SJCRH30 (cell line): ENCODE data around the gene FSTL1. TPM values are rescaled to one million over a fixed set of nuclear protein-coding genes. Genes with fewer than 3 reads are reported as not detected.

Experiments used
- DNase-seq, 2 experiments: peaks; one replicate each; pipeline ENCODE4 v3.0.0-alpha.2; 2015 to 2020
- H3K27ac ChIP-seq: fragments of 250-450 bp; sonication (Bioruptor Pico); 2 replicates; pipeline ENCODE4 v1.5.1; 2020; ENCODE audit warnings: mild to moderate bottlenecking, moderate library complexity
- H3K27me3 ChIP-seq: fragments of 250-450 bp; sonication (Bioruptor Pico); 2 replicates; pipeline ENCODE4 v1.5.1; 2020; ENCODE audit warnings: mild to moderate bottlenecking, moderate library complexity
- H3K36me3 ChIP-seq: fragments of 250-450 bp; sonication (Bioruptor Pico); 2 replicates; pipeline ENCODE4 v1.5.1; 2020; ENCODE audit warnings: mild to moderate bottlenecking, moderate library complexity
- H3K4me1 ChIP-seq: fragments of 250-450 bp; sonication (Bioruptor Pico); 2 replicates; pipeline ENCODE4 v1.5.1; 2020; ENCODE audit warnings: mild to moderate bottlenecking, moderate library complexity
- H3K4me3 ChIP-seq: fragments of 250-450 bp; sonication (Bioruptor Pico); 2 replicates; pipeline ENCODE4 v1.5.1; 2020; ENCODE audit warnings: mild to moderate bottlenecking, moderate library complexity
- H3K9me3 ChIP-seq: fragments of 250-450 bp; sonication (Bioruptor Pico); replicated peaks from 2 replicates; pipeline ENCODE4 v1.5.1; 2020; ENCODE audit warnings: mild to moderate bottlenecking, moderate library complexity
- total RNA-seq: library from RNA; depleted of rRNA; stranded (reverse); fragments of >200 nt; shearing (Covaris generic); gene quantifications from 2 replicates; pipeline ENCODE4 v1.2.3, GENCODE V29; 2014; rRNA removed

The FSTL1 gene, protein sequence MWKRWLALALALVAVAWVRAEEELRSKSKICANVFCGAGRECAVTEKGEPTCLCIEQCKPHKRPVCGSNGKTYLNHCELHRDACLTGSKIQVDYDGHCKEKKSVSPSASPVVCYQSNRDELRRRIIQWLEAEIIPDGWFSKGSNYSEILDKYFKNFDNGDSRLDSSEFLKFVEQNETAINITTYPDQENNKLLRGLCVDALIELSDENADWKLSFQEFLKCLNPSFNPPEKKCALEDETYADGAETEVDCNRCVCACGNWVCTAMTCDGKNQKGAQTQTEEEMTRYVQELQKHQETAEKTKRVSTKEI
- total RNA-seq = 148 and 164 TPM in 2 replicates

DNA sequence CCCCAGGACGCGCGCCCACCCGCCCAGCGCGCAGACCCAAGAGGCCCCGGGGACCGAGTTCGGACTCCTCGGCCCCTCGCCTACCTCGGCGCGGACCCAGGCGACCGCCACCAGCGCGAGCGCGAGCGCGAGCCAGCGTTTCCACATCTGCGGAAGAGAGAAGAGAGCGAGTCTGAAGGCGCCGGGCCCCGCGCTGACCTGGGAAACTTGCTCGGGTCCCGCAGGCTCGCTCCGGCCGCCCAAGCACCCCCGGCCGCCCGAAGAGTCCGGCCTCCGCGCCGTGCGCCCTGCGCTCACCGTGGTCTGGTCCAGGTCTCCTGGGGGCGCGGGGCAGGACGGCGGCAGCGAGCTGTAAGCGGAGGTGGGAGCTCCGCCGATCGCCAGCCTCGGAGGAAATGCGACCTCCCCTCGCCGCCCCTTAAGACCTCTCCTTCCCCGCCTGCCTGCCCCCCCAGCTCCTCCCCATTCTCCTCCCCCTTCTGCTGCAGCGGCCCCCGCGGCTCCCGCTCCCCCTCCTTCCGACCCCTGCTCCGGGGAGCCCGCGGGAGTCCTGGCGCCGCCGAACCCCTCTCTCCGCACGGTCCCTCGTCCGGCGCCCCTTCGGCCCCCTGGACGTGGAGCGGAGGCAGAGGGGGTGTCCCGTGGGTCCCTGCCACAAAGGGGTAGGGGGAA lies at the start of gene FSTL1:
Gene FSTL1 (minus strand): TSS at position 393 of the 672 bp plus-strand sequence. CDS start 246 bp downstream, at position 147.
- Histone ChIP-seq H3K27ac (peak within 1 kb of the TSS; percentile 52), H3K27me3 (no peaks in the 10 kb centered on the region), H3K4me3 (peak within 1 kb of the TSS; percentile 93), H3K36me3 (no peaks in the 10 kb centered on the region; the same call in 1 of the 2 replicates), H3K4me1 (peaks cover 8% of the 10 kb centered on the region), H3K9me3 (peaks cover 4% of the 10 kb centered on the region; the same call in 1 of the 2 replicates)
- DNase-seq = peak; percentile 78 to 79

DNA sequence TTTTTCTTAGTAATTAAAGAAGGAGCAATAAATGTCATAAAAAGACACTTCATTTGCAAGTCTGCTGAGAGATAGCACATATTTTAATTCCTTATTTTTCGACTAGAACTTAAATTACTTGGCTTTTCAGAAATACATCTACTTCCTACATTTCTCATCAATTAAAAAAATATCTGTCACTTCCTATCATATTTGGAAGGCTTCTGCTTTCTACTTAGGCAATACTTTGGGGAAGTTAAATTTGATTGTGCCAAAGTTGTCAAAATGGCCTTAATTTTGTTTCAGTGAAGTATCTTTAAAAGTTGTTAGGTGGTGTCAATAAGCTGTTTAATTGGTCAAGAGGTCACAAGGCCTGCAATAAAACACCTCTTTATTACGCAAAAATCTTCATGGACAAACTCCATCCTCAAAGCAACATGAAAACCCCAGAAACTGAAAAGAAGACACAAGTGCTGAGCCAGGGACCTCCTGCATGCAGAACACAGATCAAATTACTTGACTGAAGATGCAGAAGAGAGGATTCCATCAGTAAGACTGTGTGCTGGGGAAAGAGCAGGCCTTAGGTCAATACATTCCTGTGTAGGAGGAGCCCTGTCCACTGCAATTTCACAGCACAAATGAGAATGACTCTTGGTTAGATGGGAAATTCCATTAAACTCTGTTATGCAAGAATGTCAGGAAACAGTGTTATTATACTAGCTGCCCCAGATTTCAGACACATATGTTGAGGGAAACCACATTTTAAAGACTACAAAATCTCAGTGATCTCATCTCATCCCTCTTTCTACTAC lies 48.0 kb upstream of the FSTL1 start:
- Histone ChIP-seq H3K27ac (no peak overlapping the region), H3K36me3 (no peaks in the 10 kb centered on the region; the same call in 1 of the 2 replicates), H3K4me1 (peaks cover 19% of the 10 kb centered on the region), H3K27me3 (no peaks in the 10 kb centered on the region), H3K4me3 (no peak overlapping the region), H3K9me3 (peaks cover 7% of the 10 kb centered on the region)
- peak; percentile 22 to 40 for DNase-seq

DNA sequence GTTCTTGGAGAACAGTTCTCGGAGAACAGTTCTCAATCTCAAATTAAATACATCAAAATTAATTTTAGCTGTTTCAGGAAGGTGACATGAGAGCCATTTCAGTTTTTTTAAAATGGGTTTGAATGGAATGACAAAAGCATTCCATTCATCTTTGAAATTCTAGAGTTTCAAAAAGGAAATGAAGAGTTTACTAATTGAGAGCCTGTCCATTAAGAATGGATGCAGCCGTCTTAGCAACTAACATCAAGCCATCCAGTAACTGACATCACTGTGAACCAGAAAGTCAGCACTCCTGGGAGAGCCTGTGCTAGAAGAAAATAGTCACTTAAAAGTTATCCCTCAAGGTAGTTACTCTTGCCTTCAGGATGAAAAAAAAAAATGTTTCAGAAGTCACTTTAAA lies 47.0 kb upstream of the FSTL1 start:
- Histone ChIP-seq H3K27ac (no peak overlapping the region), H3K4me3 (no peak overlapping the region), H3K27me3 (no peaks in the 10 kb centered on the region), H3K9me3 (peaks cover 7% of the 10 kb centered on the region), H3K4me1 (peaks cover 19% of the 10 kb centered on the region), H3K36me3 (no peaks in the 10 kb centered on the region; the same call in 1 of the 2 replicates)
- no peak for DNase-seq

DNA sequence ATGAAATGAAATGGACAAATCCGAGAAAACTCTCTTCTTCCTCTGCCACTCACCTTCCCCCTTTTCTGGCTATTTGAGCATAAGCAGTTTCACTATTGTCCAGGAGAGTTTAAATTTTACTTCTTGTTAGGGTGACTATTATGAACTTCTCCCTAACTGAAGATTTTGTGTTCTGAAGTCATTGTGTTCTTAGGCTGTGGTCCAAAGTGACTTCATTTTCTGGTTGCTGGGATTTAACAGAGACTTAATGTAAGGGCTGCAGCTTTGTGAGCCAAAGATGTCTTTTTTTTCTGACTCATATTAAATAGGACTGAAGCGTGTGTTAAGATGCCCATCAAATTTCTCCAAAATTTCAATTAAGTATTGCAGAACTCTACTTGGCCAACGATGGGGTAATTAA lies 46.5 kb upstream of the FSTL1 start:
- no peak overlapping the region for H3K27ac ChIP-seq
- H3K9me3 ChIP-seq = peaks cover 7% of the 10 kb centered on the region
- H3K27me3 ChIP-seq = no peaks in the 10 kb centered on the region
- H3K4me1 ChIP-seq = peaks cover 19% of the 10 kb centered on the region
- H3K36me3 ChIP-seq = no peaks in the 10 kb centered on the region; the same call in 1 of the 2 replicates
- no peak overlapping the region for H3K4me3 ChIP-seq
- DNase-seq = peak in 1 of 2 experiments; percentile 19

DNA sequence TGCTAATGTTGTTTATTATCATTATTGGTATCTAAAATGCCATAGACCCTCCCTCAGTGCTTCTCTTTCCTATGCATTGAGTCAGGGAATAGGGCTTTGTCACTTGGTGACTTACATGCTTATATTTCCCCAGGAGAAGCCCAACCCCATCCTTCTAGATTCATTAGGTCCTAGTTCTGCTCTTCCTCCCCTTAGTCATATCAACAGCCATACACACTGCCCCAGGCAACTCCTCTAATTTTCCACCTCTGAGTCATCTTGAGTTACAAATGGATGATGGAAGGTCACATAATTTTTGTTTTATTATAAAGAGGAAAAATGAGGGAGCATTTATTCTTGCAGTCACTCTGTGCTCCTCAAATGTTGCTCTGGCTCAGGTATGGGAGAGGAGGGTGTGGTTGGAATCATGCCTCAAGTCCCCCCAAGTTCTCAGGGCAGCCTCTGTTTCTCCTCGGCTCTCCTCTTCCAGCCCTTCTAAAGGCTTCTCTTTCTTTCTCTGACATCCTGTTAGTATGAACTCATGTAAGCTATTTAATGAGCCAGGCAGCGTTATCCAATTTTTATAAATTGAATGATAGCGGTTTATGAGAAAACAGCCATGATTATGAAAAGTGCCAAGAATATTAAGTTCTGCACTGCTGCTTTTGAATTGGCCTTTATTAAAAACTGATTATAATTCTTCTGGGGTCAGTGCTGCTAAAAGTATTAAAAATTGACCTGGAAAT lies 45.6 kb upstream of the FSTL1 start:
- Histone ChIP-seq H3K36me3 (no peaks in the 10 kb centered on the region; the same call in 1 of the 2 replicates), H3K27ac (no peak overlapping the region), H3K9me3 (peaks cover 7% of the 10 kb centered on the region), H3K4me1 (peaks cover 19% of the 10 kb centered on the region), H3K4me3 (no peak overlapping the region), H3K27me3 (no peaks in the 10 kb centered on the region)
- DNase-seq = peak in 1 of 2 experiments; percentile 16

DNA sequence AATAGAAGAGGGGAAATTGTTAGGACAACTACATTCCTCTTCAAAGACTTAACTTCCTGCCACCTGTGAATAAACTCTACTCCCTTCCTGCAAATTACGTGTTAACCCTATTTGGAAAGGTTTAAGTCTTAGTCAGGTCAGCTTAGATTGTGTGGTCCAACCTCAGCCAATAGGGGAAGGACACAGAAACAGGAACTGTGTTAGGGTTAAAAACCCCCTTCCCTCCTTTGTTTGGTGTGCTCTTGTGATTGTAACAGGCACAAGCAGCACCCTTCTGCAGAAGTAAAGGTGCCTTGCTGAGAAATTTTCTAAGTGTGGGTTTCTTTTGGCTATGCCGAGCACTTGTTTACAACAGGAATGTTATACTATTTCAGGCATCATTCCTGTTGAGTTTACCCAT lies 45.0 kb upstream of the FSTL1 start:
- Histone ChIP-seq H3K9me3 (peaks cover 7% of the 10 kb centered on the region), H3K36me3 (no peaks in the 10 kb centered on the region; the same call in 1 of the 2 replicates), H3K27ac (no peak overlapping the region), H3K4me3 (no peak overlapping the region), H3K4me1 (peaks cover 19% of the 10 kb centered on the region), H3K27me3 (no peaks in the 10 kb centered on the region)
- no peak for DNase-seq

DNA sequence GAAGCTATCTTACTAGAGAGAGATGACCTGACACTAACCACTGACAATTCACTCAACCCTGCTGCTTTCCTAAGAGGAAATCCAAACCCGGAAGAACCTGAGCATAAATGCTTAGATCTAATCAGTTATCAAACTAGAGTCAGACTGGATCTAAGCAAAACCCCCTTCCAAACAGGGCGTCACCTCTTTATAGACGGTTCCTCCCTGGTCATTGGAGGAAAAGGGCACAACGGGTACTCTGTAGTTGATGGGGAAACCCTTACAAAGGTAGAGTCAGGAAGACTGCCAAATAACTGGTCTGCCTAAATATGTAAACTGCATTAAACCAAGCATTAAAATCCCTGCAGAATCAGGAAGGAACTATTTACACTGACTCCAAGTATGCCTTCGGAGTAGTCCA lies 41.3 kb upstream of the FSTL1 start:
- no peak for DNase-seq
- H3K9me3 ChIP-seq = peaks cover 7% of the 10 kb centered on the region
- H3K4me3 ChIP-seq = no peak overlapping the region
- H3K36me3 ChIP-seq = no peaks in the 10 kb centered on the region; the same call in 1 of the 2 replicates
- H3K27me3 ChIP-seq = no peaks in the 10 kb centered on the region
- no peak overlapping the region for H3K27ac ChIP-seq
- peaks cover 3% of the 10 kb centered on the region; the same call in 1 of the 2 replicates for H3K4me1 ChIP-seq

DNA sequence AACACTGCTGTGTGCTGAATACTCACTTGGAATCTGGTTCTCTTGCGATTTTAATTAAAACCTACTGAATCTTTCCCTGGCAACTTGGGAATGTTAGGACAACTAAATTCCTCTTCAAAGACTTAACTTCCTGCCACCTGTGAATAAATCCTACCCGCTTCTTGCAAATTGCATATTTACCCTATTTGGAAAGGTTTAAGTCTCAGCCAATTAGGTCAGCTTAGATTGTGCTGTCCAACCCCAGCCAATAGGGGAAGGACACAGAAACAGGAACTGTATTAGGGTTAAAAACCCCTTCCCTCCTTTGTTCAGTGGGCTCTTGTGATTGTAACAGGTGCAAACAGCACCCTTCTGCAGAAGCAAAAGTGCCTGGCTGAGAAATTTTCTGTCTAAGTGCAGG lies 38.6 kb upstream of the FSTL1 start:
- Histone ChIP-seq H3K4me1 (no peaks in the 10 kb centered on the region), H3K9me3 (no peaks in the 10 kb centered on the region; the same call in 1 of the 2 replicates), H3K4me3 (no peak overlapping the region), H3K27ac (no peak overlapping the region), H3K36me3 (no peaks in the 10 kb centered on the region), H3K27me3 (no peaks in the 10 kb centered on the region)
- no peak for DNase-seq

DNA sequence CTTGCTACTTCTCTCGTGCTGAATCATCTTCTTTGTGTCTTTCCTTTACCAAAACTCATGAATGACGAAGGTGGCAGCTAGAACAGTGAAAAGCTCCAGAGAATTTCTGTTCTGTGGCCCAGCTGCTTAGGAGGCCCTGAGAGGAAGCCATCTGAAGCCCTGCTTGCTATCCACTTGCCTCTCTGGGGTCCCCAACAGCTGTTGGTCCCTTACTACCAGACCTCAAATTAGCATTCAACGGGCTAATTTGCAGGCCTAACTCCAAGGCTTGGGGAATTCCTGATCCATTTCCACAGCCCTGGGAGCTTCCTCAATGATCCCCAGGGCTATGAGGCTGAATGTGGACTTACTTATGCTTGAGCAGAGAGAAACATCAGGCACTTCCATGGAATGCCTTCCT lies 37.5 kb upstream of the FSTL1 start:
- Histone ChIP-seq H3K27ac (no peak overlapping the region), H3K27me3 (no peaks in the 10 kb centered on the region), H3K4me3 (no peak overlapping the region), H3K9me3 (no peaks in the 10 kb centered on the region; the same call in 1 of the 2 replicates), H3K36me3 (no peaks in the 10 kb centered on the region), H3K4me1 (no peaks in the 10 kb centered on the region)
- no peak for DNase-seq

DNA sequence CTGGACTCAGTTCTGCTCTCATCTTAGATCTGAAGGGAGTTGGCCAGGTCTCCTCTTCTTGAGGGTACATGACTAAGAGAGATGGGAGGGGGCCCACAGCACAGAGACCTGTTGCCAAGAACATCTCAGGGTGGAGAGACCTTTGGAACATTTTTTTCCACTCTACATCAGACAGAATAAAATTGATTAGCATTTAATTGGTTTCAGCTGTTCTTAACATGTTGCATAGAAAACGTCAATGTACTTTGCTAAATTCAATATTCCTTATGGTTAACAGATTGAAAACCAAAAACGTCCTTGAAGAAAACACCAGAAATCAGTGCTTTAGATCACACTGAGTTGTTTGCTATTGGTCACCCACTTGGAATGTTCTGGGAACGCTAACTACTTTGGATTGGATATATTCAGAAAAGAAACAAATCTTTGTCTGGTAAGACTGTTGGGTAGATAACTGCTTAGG lies 36.4 kb upstream of the FSTL1 start:
- no peak for DNase-seq
- H3K4me3 ChIP-seq = no peak overlapping the region
- H3K27ac ChIP-seq = no peak overlapping the region
- no peaks in the 10 kb centered on the region; the same call in 1 of the 2 replicates for H3K9me3 ChIP-seq
- no peaks in the 10 kb centered on the region for H3K36me3 ChIP-seq
- H3K4me1 ChIP-seq = no peaks in the 10 kb centered on the region
- H3K27me3 ChIP-seq = no peaks in the 10 kb centered on the region

DNA sequence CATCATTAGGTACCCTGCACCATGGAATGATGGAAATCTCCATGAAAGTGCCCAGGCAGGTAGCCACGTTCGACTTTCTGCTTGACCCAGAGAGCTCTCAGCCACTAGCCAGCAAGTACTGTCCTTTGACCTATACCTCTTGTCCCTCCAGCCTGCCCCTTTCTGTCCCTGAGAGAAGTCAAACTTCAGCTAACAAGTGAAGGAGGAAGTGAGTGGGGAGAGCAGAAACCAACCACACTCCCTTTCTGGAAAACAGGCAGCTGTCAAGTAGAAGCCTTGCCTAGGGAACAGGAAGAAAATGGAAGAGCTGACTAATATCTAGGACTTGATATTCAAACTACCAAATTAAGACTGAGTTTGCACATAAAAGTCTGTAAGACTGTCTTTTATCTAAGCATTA lies 30.3 kb upstream of the FSTL1 start:
- no peaks in the 10 kb centered on the region for H3K9me3 ChIP-seq
- no peak overlapping the region for H3K4me3 ChIP-seq
- peaks cover 3% of the 10 kb centered on the region; the same call in 1 of the 2 replicates for H3K27me3 ChIP-seq
- no peak overlapping the region for H3K27ac ChIP-seq
- H3K36me3 ChIP-seq = no peaks in the 10 kb centered on the region
- DNase-seq = no peak
- H3K4me1 ChIP-seq = no peaks in the 10 kb centered on the region

DNA sequence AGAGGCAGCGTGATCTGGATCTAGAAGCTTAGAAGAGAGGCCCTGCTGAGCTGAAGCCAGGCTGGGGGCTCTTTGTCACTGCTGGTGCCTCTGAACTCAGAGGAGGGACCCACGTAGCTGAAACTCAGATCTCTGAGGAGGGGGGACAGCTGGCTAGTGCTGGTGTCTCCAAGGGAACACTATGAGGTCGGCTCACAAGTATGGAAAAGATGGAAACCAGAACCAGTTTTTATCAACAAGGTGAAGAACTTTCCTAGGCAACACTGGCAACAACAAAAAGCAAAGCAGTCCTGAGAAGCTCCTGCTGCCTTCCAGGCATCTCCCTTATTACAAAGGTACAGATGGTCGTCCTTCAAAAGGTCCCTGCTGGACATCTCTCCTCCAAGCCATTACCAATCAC lies 27.0 kb upstream of the FSTL1 start:
- DNase-seq = no peak
- no peak overlapping the region for H3K4me3 ChIP-seq
- no peaks in the 10 kb centered on the region for H3K9me3 ChIP-seq

DNA sequence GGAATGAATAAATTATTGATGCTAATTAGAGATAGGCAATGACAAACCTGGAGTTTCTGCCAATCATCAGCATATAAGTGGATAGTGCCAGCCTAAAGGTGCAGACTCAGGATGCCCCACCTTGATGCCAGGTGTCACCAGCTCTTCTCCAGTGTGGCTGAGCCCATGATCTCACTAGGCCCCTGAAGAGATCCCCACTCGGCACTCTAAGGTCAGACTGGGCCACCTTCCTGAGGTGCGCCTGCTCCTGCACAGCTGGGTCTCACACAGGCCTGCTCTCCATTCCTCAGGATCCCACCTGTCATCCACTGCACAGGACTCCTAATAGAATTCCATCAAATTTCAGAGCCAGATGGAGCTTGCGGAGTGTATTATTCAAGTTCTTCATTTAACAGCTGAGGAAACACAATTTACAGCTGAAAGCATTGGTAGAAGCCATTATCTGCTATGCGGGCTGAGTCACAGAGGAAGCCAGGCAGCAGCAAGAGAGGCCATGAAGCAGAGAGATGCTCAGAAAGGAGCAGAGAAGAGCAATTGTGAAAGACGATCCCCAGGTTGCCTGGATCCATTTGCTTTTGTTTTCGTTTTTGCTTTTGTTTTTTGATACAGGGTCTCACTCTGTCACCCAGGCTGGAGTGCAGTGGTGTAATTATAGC lies 25.1 kb upstream of the FSTL1 start:
- H3K27ac ChIP-seq = no peak overlapping the region
- DNase-seq = no peak

More for the DNA sequence above, 27.0 kb upstream of the FSTL1 start:
- no peak overlapping the region for H3K27ac ChIP-seq
- peaks cover 3% of the 10 kb centered on the region; the same call in 1 of the 2 replicates for H3K27me3 ChIP-seq
- H3K4me1 ChIP-seq = no peaks in the 10 kb centered on the region
- H3K36me3 ChIP-seq = no peaks in the 10 kb centered on the region

More for the DNA sequence above, 25.1 kb upstream of the FSTL1 start:
- Histone ChIP-seq H3K4me1 (no peaks in the 10 kb centered on the region; the same call in 1 of the 2 replicates), H3K36me3 (no peaks in the 10 kb centered on the region), H3K9me3 (0 out of 2 replicates have a peak, but pooled peaks cover 5% of the 10 kb centered on the region), H3K27me3 (peaks cover 3% of the 10 kb centered on the region; the same call in 1 of the 2 replicates), H3K4me3 (no peak overlapping the region)
